HFF-Myc (cell line): Measurements from ENCODE around the gene LENG1.

Experiments
- DNase-seq: peaks from one replicate; pipeline ENCODE4 v3.0.0-alpha.2; 2011; ENCODE audit warnings: low read depth; ENCODE audit errors: extremely low read depth
- H3K4me3 ChIP-seq: replicated peaks from 2 replicates; pipeline ENCODE4 v1.5.1; 2011; ENCODE audit warnings: low read depth, mild to moderate bottlenecking, control low read depth, low read length
- TF ChIP-seq, protein P1 (sequence below): IDR thresholded peaks from 2 replicates; pipeline ENCODE4 v1.5.1; 2012; ENCODE audit warnings: mild to moderate bottlenecking, low read depth, low read length, control low read depth; ENCODE audit errors: missing control alignments

LENG1 gene

DNA sequence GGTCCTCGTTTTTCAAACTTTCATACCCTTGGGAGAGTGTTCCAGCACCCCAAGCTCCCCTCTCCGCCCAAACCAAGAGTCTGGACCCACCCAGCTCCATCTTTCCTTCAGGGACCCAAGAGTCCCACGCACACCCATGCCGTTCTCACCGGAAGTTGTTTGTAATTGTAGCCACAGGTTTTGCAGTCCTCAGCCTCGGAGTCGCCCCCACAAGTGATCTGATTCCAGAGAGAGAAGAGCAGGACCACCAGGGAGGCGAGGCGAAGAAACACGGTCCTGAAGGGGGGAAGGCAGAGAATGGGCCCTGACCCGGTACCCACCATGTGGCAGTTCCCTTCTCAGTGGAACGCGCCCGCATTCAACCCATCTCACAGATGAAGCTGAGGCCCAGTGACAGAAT lies 3.4 kb upstream of the LENG1 start:
- TF ChIP-seq, protein P1, sequence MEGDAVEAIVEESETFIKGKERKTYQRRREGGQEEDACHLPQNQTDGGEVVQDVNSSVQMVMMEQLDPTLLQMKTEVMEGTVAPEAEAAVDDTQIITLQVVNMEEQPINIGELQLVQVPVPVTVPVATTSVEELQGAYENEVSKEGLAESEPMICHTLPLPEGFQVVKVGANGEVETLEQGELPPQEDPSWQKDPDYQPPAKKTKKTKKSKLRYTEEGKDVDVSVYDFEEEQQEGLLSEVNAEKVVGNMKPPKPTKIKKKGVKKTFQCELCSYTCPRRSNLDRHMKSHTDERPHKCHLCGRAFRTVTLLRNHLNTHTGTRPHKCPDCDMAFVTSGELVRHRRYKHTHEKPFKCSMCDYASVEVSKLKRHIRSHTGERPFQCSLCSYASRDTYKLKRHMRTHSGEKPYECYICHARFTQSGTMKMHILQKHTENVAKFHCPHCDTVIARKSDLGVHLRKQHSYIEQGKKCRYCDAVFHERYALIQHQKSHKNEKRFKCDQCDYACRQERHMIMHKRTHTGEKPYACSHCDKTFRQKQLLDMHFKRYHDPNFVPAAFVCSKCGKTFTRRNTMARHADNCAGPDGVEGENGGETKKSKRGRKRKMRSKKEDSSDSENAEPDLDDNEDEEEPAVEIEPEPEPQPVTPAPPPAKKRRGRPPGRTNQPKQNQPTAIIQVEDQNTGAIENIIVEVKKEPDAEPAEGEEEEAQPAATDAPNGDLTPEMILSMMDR = no peak
- DNase-seq = no peak
- H3K4me3 ChIP-seq = no peak overlapping the region

DNA sequence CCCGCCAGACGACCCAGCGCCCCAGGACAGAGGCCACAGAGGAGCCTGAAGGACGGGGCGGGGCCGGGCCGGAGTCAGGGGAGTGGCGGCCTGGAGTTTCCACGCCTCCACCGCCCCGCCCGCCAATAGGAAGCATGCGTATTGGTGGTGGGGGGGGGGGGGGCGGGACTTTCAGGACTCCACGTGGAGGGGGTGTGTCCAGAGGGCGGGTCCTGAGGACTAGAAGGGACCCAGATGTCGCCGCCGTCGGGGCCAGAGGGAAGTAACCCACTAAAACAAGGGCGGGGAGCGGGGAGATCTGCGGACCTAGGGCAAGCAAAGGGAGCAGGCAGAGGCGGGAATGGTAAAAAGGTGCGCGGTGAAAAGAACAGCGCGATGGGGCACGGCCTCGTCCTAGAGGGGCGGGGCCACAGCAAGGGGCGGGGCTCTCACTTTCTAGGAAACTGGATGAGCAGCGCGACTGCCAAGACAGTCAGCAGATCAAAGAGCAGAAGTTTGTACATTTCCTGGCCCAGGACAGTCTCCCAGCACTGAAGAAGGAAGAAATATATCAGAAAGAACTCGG lies 2.8 kb upstream of the LENG1 start:
- no peak for DNase-seq
- peak overlapping the region; percentile 29 for H3K4me3 ChIP-seq
- TF ChIP-seq, protein P1 = no peak

DNA sequence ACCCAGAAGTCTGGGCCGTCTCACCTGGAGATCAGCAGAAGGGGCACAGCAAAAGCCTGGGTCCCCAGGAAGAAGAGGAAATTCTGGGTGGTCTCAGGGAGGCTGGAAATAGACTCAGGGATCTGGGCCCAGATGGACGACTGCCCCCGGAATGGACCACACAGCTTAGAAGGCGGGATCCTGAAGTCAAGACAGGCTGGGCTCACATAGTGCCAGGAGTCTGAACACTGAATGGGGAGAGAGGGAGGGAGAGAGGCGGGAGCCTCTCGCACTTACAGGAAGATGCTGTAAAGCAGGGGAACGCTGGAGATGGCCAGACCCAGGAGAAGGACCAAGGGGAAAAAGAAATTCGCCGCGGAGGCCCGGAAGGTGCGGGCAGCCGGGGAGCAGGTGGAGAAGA lies 1.3 kb upstream of the LENG1 start:
- DNase-seq = no peak
- TF ChIP-seq, protein P1 = no peak
- H3K4me3 ChIP-seq = peak overlapping the region; percentile 74

DNA sequence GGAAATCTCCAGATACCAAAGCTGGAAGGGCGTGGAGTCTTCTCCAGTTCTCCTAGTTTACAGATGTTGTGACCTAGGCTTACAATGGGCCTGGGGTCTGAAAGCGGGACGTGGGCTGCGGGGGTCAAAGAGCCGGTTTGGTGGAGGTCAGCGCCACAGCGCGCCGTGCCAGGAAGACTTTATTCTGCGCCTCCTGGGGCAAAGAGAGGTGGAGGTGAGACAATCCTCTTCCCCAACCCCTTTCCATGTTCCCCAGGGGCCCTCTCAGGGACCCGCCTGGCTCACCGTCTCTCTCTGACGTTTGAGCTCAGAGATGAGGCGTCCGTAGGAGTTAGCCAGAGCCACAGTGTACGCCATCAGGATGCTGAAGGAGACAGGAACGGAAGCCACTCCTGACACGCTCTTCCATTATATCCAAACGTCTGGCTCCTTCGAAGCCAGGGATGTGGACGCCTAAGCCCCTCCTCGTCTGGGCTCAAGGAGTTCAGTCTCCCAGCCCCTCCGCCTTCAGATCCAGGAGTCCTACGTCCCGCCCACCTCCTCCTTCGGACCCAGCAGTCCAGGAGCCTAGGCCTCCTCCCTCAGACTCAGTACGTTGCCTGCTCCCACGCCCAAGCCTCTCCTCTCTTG lies 776 bp upstream of the LENG1 start:
- DNase-seq = no peak
- peak overlapping the region; percentile 74 for H3K4me3 ChIP-seq
- TF ChIP-seq, protein P1 = no peak

DNA sequence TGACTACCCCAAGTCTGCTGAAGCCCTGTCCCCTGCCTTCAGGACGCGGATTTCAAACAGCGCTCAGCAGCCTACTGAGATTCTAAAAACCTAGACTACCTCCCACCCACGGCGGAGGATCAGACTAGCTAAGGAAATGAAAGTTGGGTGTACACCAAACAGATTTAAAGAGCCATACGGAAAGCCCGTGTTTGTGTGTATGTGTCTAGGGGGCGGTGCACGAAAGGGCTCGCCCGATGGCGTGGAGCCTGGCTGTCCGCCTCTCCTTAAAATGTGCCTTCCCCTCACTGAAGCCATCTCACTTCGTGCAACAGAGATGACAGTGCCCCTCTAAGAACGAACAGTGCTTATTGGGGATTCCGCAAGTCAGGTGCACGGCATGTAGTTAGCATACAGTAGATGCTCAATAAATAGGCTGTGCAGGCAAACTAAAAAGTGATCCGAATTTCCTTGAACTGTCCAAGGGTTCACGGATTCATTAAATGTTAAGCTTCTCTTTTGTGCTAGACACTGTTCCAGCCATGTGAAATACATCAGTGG lies 639 bp downstream of the LENG1 start:
- DNase-seq = no peak
- H3K4me3 ChIP-seq = peak overlapping the region; percentile 74
- TF ChIP-seq, protein P1 = no peak

DNA sequence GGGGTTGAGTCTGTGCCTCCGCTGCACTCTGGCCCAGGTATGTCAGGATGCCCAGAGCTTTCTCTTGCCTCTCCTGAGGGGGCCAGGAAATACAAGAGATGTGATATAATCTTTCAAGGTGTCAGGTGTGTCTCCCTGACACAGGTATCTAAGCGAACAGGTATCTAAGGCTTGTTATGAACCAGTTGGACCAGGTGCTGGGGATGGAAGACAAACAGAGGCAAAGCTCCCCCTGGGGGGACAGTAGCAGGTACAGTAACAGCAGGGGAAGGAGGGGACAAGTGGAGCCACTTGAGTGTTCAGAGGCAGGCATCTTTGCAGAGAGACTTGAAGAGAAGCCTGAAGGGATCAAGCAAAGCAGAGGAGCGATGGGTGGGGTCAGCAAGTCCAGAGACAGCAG lies 2.6 kb downstream of the LENG1 start:
- no peak for DNase-seq
- TF ChIP-seq, protein P1 = no peak
- H3K4me3 ChIP-seq = no peak overlapping the region

DNA sequence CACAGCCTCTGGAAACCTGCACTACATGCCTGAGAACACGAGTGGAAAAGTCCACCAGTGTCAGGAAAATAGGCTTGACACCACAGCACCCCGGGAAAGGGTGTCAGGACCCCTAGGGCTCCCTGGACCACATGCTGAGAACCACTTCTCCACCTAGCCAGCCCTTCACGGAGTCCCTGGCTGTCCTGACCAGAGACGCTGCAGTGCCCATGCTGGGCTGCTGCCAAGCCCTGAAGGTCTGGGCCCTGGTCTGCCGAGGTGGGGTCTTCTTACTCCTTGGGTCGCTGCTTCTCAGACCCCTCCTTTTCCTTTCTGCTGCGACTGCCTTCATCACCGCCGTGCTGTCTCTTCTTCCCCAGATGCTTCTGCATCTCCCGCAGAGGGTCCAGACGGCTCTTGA lies 3.0 kb downstream of the LENG1 start:
- TF ChIP-seq, protein P1 = no peak
- no peak overlapping the region for H3K4me3 ChIP-seq
- DNase-seq = no peak
